Kidney epithelial cell (primary cell): ENCODE results near the gene FBRS. TPM values are rescaled to one million over a fixed set of nuclear protein-coding genes. Genes with fewer than 3 reads are reported as not detected.

ENCODE experiments used
- DNase-seq: peaks from one replicate; pipeline ENCODE4 v3.0.0-alpha.2; 2010; ENCODE audit warnings: low read depth
- H3K27me3 ChIP-seq: 2 replicates; pipeline ENCODE4 v1.6.0; 2011; ENCODE audit warnings: low read length; ENCODE audit not compliant: control insufficient read depth, insufficient read depth
- H3K36me3 ChIP-seq: 2 replicates; pipeline ENCODE4 v1.5.1; 2011; ENCODE audit warnings: low read length; ENCODE audit not compliant: control insufficient read depth, insufficient read depth
- H3K4me3 ChIP-seq: 2 replicates; pipeline ENCODE4 v1.5.1; 2011; ENCODE audit warnings: low read depth, mild to moderate bottlenecking, control low read depth, low read length
- total RNA-seq: library from RNA; depleted of rRNA; stranded (reverse); fragments of >200 nt; gene quantifications from 2 replicates; pipeline ENCODE4 v1.2.3, GENCODE V29; 2015
- TF ChIP-seq, protein P1 (sequence below): IDR thresholded peaks from 2 replicates; pipeline ENCODE4 v1.5.1; 2011; ENCODE audit warnings: mild to moderate bottlenecking, moderate library complexity, low read length, control low read depth, inconsistent platforms; ENCODE audit not compliant: insufficient read depth, poor library complexity, severe bottlenecking

The FBRS gene
- total RNA-seq, 1 donor from 2014 or later: 47.2 TPM

DNA sequence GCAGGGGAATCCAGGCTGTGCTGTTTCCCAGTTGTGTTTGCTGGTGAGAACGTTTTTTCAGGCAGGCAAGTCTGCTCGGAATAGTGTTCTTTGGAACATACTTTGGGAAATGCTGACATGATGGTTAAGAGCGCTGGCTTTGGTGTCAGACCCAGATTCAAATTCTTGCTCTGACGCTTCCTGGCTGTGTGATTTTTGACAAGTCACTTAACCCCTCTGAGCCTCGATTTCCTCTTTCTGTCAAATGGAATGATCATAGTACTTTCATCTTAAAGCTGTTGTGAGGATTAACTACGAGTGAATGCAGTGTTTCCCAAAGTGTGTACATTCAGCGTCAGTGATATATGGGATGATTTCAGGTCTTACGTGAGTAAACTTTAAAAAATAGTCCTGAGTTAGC lies 4.8 kb downstream of the FBRS start:
- no peak for DNase-seq
- Histone ChIP-seq H3K36me3 (peaks cover 3% of the 10 kb centered on the region), H3K27me3 (no peaks in the 10 kb centered on the region), H3K4me3 (no peak overlapping the region)
- TF ChIP-seq, protein P1, sequence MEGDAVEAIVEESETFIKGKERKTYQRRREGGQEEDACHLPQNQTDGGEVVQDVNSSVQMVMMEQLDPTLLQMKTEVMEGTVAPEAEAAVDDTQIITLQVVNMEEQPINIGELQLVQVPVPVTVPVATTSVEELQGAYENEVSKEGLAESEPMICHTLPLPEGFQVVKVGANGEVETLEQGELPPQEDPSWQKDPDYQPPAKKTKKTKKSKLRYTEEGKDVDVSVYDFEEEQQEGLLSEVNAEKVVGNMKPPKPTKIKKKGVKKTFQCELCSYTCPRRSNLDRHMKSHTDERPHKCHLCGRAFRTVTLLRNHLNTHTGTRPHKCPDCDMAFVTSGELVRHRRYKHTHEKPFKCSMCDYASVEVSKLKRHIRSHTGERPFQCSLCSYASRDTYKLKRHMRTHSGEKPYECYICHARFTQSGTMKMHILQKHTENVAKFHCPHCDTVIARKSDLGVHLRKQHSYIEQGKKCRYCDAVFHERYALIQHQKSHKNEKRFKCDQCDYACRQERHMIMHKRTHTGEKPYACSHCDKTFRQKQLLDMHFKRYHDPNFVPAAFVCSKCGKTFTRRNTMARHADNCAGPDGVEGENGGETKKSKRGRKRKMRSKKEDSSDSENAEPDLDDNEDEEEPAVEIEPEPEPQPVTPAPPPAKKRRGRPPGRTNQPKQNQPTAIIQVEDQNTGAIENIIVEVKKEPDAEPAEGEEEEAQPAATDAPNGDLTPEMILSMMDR: no peak

- DNase-seq: no peak
- no peaks in the 10 kb centered on the region for H3K27me3 ChIP-seq
- H3K4me3 ChIP-seq: no peak overlapping the region
- TF ChIP-seq, protein P1: no peak
- H3K36me3 ChIP-seq: peaks cover 4% of the 10 kb centered on the region
These were observed 5.6 kb downstream of the FBRS start for GRCh38 chr16:30663820-30664219.

GRCh38 chr16:30664616-30665109 lies 6.4 kb downstream of the FBRS start:
- no peak for DNase-seq
- TF ChIP-seq, protein P1: no peak
- no peak overlapping the region for H3K4me3 ChIP-seq
- peaks cover 4% of the 10 kb centered on the region for H3K36me3 ChIP-seq
- no peaks in the 10 kb centered on the region for H3K27me3 ChIP-seq

DNA sequence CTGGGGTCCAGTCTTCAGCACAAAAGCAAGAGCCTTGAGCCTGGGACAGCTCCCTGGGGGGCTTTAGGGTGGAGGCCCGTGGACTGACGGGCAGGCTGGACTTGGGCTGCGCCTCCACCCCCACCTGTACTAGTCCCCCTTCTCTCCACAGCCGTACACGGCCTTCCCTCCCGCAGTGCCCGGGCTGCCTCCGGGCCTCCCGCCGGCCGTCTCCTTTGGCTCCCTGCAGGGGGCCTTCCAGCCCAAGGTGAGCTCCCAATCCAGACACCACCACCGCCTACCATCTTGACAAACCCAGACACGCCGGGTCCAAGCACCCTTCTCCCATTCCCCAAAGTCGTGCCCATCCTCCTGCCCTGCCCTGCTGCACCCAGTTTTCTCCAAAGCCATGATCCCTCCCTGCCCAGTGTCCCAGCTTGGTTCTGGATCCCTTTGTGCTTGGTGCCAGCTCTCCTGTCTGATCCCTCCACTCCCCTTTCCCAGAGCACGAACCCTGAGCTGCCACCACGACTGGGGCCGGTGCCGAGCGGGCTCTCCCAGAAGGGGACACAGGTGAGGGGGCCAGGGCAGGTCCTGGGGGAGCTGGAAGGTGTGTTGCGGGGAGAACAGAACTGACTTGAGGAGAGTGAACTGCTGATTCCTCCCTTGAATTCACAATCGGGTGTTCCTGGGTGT lies 7.1 kb downstream of the FBRS start:
- Histone ChIP-seq H3K4me3 (no peak overlapping the region), H3K27me3 (no peaks in the 10 kb centered on the region), H3K36me3 (peaks cover 4% of the 10 kb centered on the region)
- TF ChIP-seq, protein P1: no peak
- no peak for DNase-seq

DNA sequence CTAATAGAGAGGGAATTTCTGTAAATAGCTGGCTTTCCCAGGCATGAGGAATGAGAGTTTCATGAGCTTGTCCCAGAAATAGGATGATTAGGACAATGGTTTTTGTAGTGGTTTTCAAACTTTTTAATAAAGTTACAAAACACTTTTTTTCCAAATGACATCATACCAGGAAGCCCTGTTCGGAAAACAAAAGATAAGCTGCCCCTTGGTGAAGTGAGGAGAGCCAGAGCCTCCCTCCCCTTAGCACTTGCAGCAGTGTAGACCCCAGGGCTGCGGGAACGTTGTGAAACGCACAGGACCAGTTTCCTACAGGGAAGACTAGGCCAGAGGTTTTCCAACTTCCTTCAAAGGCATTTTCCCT lies 7.6 kb downstream of the FBRS start:
- Histone ChIP-seq H3K4me3 (no peak overlapping the region), H3K27me3 (no peaks in the 10 kb centered on the region), H3K36me3 (peaks cover 4% of the 10 kb centered on the region)
- no peak for DNase-seq
- TF ChIP-seq, protein P1: no peak

- no peak for DNase-seq
- peaks cover 4% of the 10 kb centered on the region for H3K36me3 ChIP-seq
- TF ChIP-seq, protein P1: no peak
- no peak overlapping the region for H3K4me3 ChIP-seq
- H3K27me3 ChIP-seq: no peaks in the 10 kb centered on the region
These were observed 8.4 kb downstream of the FBRS start for GRCh38 chr16:30666681-30667080.
